GM19193 (cell line): ENCODE measurements around the gene NPIPA7.
"Not testable (repeated sequence)": the region's sequence is repeated elsewhere in the genome, so short reads cannot be mapped to it uniquely, and the experiment has no call there.

Experiments
- POLR2A ChIP-seq: IDR thresholded peaks from 4 replicates; pipeline ENCODE4 v1.6.1; 2011; ENCODE audit not compliant: insufficient read depth, insufficient read length; ENCODE audit errors: extremely low read depth

The NPIPA7 gene

DNA sequence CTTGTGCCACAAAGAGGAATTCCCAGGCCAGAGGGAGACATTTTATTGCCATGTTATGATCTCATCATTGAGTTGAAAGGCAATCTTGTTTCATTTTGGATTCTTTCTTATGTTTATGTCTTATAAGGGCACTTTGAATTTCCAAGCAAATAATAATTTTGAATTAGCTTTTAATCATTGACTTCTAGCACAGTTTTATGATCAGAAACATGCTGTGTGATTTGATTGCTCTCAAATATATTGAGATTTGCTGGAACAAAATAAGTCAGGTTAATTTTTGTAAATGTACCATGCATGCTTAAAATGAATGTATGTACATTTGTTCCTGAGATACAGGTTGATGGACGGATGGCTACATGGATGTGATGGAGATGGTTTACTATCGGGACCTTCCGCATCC, at the start of gene NPIPA7:
TSS of gene NPIPA7 (plus strand) at position 301 of the 400 bp plus-strand sequence. CDS start 105 bp downstream, outside the sequence.
- TF ChIP-seq POLR2A, result not testable (repeated sequence)
